HG02852 (cell line): ENCODE data around the gene INS.
"Not testable (repeated sequence)": the region's sequence is repeated elsewhere in the genome, so short reads cannot be mapped to it uniquely, and the experiment has no call there.

ENCODE experiments used
- ATAC-seq: cut with Tn5 transposase; IDR thresholded peaks from one replicate; pipeline ENCODE4 v1.9.1; 2021; ENCODE audit warnings: mild to moderate bottlenecking, moderate library complexity; ENCODE audit not compliant: unreplicated experiment

INS gene

GRCh38 chr11:2135018-2135569 is 25.9 kb downstream of the INS start:
- no peak for ATAC-seq

GRCh38 chr11:2134022-2135010 is 26.7 kb downstream of the INS start:
- ATAC-seq = no peak

GRCh38 chr11:2133241-2134021 is 27.6 kb downstream of the INS start:
- ATAC-seq = no peak

GRCh38 chr11:2132874-2133240 is 28.2 kb downstream of the INS start:
- no peak for ATAC-seq

GRCh38 chr11:2132246-2132645 is 28.8 kb downstream of the INS start:
- ATAC-seq = no peak

- ATAC-seq = no peak
Observed at GRCh38 chr11:2131371-2132236, 29.4 kb downstream of the INS start.

GRCh38 chr11:2130881-2131352 is 30.1 kb downstream of the INS start:
- no peak for ATAC-seq

- ATAC-seq = no peak
Observed at GRCh38 chr11:2129699-2130366, 31.2 kb downstream of the INS start.

GRCh38 chr11:2129308-2129698 is 31.7 kb downstream of the INS start:
- no peak for ATAC-seq

- ATAC-seq = no peak
Observed at GRCh38 chr11:2128511-2129307, 32.3 kb downstream of the INS start.

- ATAC-seq = no peak
Observed at GRCh38 chr11:2128130-2128510, 32.9 kb downstream of the INS start.

- ATAC-seq = no peak
Observed at GRCh38 chr11:2127482-2128129, 33.4 kb downstream of the INS start.

- no peak for ATAC-seq
Observed at GRCh38 chr11:2126520-2127085, 34.4 kb downstream of the INS start.

GRCh38 chr11:2124736-2125484 is 36.1 kb downstream of the INS start:
- not testable (repeated sequence) for ATAC-seq

GRCh38 chr11:2123628-2123960 is 37.4 kb downstream of the INS start:
- no peak for ATAC-seq

- no peak for ATAC-seq
Observed at GRCh38 chr11:2122907-2123627, 37.9 kb downstream of the INS start.

- ATAC-seq = no peak
Observed at GRCh38 chr11:2122222-2122906, 38.6 kb downstream of the INS start.
